IMR-90 (cell line): ENCODE results near the gene CNTN3. TPM values are rescaled to one million over a fixed set of nuclear protein-coding genes. Genes with fewer than 3 reads are reported as not detected.

Experiments
- ATAC-seq: fragments of 200-7000 bp; cut with Tn5 transposase; 2 replicates; pipeline ENCODE4 v1.9.1; 2020; ENCODE audit warnings: low read depth, mild to moderate bottlenecking, moderate library complexity
- BruUV-seq: library from RNA; stranded (reverse); fragments of 400-500 nt; replicated peaks from 2 replicates; lab custom pipeline; 2021; lab: Mats Ljungman, UMichigan
- CTCF ChIA-PET: fragments of 300-600 bp; formaldehyde crosslinking; extraction: SDS; loops from one replicate; lab custom pipeline; 2021; ENCODE audit warnings: antibody characterized with exemption; lab: Yijun Ruan, JAX
- POLR2A ChIA-PET: fragments of 300-600 bp; sonication (Branson Sonifier 250); formaldehyde crosslinking; loops from one replicate; lab custom pipeline; 2022; ENCODE audit warnings: antibody characterized with exemption; ENCODE audit not compliant: unreplicated experiment; lab: Charles Lee
- DNase-seq: peaks from one replicate; pipeline ENCODE4 v3.0.0; 2013
- H2AFZ ChIP-seq: replicated peaks from 2 replicates; pipeline ENCODE3; 2013; ENCODE audit warnings: low read length, mild to moderate bottlenecking; ENCODE audit not compliant: poor library complexity
- H2AK5ac ChIP-seq: 2 replicates; pipeline ENCODE4 v1.6.1; 2013; ENCODE audit warnings: low read depth, low read length, inconsistent platforms
- H2AK9ac ChIP-seq: replicated peaks from 2 replicates; pipeline ENCODE3; 2013; ENCODE audit warnings: mild to moderate bottlenecking, low read depth, low read length, moderate library complexity; ENCODE audit not compliant: poor library complexity
- H2BK120ac ChIP-seq: 2 replicates; pipeline ENCODE4 v1.6.1; 2013; ENCODE audit warnings: low read depth, low read length, inconsistent platforms
- H2BK15ac ChIP-seq: 3 replicates; pipeline ENCODE4 v1.6.1; 2013; ENCODE audit warnings: low read depth, low read length, inconsistent platforms
- H2BK20ac ChIP-seq: 2 replicates; pipeline ENCODE4 v1.6.1; 2013; ENCODE audit warnings: low read depth, mild to moderate bottlenecking, inconsistent platforms, low read length, moderate library complexity
- H2BK5ac ChIP-seq: 2 replicates; pipeline ENCODE4 v1.6.1; 2013; ENCODE audit warnings: mild to moderate bottlenecking, low read depth, low read length, inconsistent platforms; ENCODE audit not compliant: poor library complexity, severe bottlenecking
- H3K14ac ChIP-seq: replicated peaks from 2 replicates; pipeline ENCODE4 v1.6.1; 2013; ENCODE audit warnings: low read depth, low read length, inconsistent platforms
- H3K18ac ChIP-seq: 2 replicates; pipeline ENCODE4 v1.6.1; 2013; ENCODE audit warnings: low read depth, low read length, control low read depth
- H3K23ac ChIP-seq: 2 replicates; pipeline ENCODE4 v1.6.1; 2013; ENCODE audit warnings: low read depth, low read length, inconsistent platforms
- H3K27ac ChIP-seq: 2 replicates; pipeline ENCODE4 v1.5.1; 2013; ENCODE audit warnings: mild to moderate bottlenecking, control low read depth, low read length; ENCODE audit not compliant: insufficient read depth
- H3K27me3 ChIP-seq: 2 replicates; pipeline ENCODE4 v1.6.1; 2013; ENCODE audit warnings: low read length; ENCODE audit not compliant: control insufficient read depth, insufficient read depth
- H3K36me3 ChIP-seq: 2 replicates; pipeline ENCODE4 v1.6.1; 2013; ENCODE audit warnings: low read length, mixed read lengths; ENCODE audit not compliant: control insufficient read depth, insufficient read depth
- H3K4ac ChIP-seq: 2 replicates; pipeline ENCODE4 v1.6.1; 2013; ENCODE audit warnings: low read depth, low read length, inconsistent platforms
- H3K4me1 ChIP-seq: 2 replicates; pipeline ENCODE4 v1.6.1; 2013; ENCODE audit warnings: low read length, mixed read lengths; ENCODE audit not compliant: control insufficient read depth, insufficient read depth
- H3K4me2 ChIP-seq: 2 replicates; pipeline ENCODE4 v1.6.1; 2013; ENCODE audit warnings: low read depth, mild to moderate bottlenecking, control low read depth, low read length, moderate library complexity
- H3K4me3 ChIP-seq: 2 replicates; pipeline ENCODE4 v1.5.1; 2013; ENCODE audit warnings: low read depth, mild to moderate bottlenecking, control low read depth, low read length, moderate library complexity; ENCODE audit not compliant: insufficient read depth
- H3K56ac ChIP-seq: 2 replicates; pipeline ENCODE4 v1.6.1; 2013; ENCODE audit warnings: low read length, inconsistent platforms; ENCODE audit not compliant: insufficient read depth; ENCODE audit errors: extremely low read depth
- H3K79me1 ChIP-seq, 2 experiments: 2 replicates each; pipeline ENCODE4 v1.6.1; 2013; ENCODE audit warnings: low read length in 2 of 2, inconsistent platforms in 1 of 2, low read depth in 1 of 2
- H3K9ac ChIP-seq: 2 replicates; pipeline ENCODE4 v1.6.1; 2013; ENCODE audit warnings: low read depth, low read length, control low read depth
- H3K9me1 ChIP-seq: 2 replicates; pipeline ENCODE4 v1.6.1; 2013; ENCODE audit warnings: low read length, inconsistent platforms; ENCODE audit not compliant: insufficient read depth
- H3K9me3 ChIP-seq: 2 replicates; pipeline ENCODE4 v1.6.1; 2013; ENCODE audit warnings: low read length; ENCODE audit not compliant: control insufficient read depth, insufficient read depth
- H4K20me1 ChIP-seq: 2 replicates; pipeline ENCODE4 v1.6.1; 2013; ENCODE audit warnings: low read length, inconsistent platforms; ENCODE audit not compliant: insufficient read depth
- H4K5ac ChIP-seq: 2 replicates; pipeline ENCODE4 v1.6.1; 2013; ENCODE audit warnings: mild to moderate bottlenecking, low read depth, low read length, control low read depth
- H4K8ac ChIP-seq, 2 experiments: 2 replicates each; pipeline ENCODE4 v1.6.1; 2013; ENCODE audit warnings: low read depth in 2 of 2, low read length in 2 of 2, control low read depth in 1 of 2, inconsistent platforms in 1 of 2
- H4K91ac ChIP-seq: 2 replicates; pipeline ENCODE4 v1.6.1; 2013; ENCODE audit warnings: low read depth, low read length, inconsistent platforms; ENCODE audit not compliant: insufficient read depth
- CEBPB ChIP-seq: IDR thresholded peaks from 2 replicates; pipeline ENCODE4 v1.6.1; 2012; ENCODE audit warnings: low read depth, low read length, improper control_type of control experiment
- SMC3 ChIP-seq: fragments of 150-350 bp; IDR thresholded peaks from 2 replicates; pipeline ENCODE4 v1.6.1; 2016; ENCODE audit warnings: low read depth, mild to moderate bottlenecking, antibody characterized with exemption, low read length, moderate library complexity
- WGBS, 2 experiments: methylation state at CpG; one replicate each; pipeline versions ENCODE4 v1.1.5 to v1.1.7; 2013; ENCODE audit warnings: missing lambda C conversion rate in 2 of 2; ENCODE audit not compliant: insufficient read length in 1 of 2; ENCODE audit errors: extremely low coverage in 2 of 2; 5-methylcytosine and 5-hydroxymethylcytosine counted together
- dilution Hi-C: fragments of 300-500 bp; cut with HindIII; formaldehyde crosslinking; loops from one replicate; pipeline ENCODE4 v1.14.3; 2018; ENCODE audit warnings: low sequenced_read_pairs; ENCODE audit not compliant: unreplicated experiment
- in situ Hi-C: fragments of 300-500 bp; cut with MboI; formaldehyde crosslinking; loops from 3 replicates; pipeline ENCODE4 v1.14.3; 2019; ENCODE audit warnings: low sequenced_read_pairs, inconsistent platforms, mixed read lengths
- intact Hi-C: fragments of 100-400 bp; cut with micrococcal nuclease; formaldehyde crosslinking; loops from 2 replicates; pipeline ENCODE4 v1.10.0; 2022
- polyA plus RNA-seq, 3 experiments: library from polyadenylated mRNA; depleted of rRNA; stranded (reverse); fragments of >200 nt; gene quantifications; 2 replicates each; pipeline ENCODE4 v1.2.3, GENCODE V29; 2012; ENCODE audit warnings: low replicate concordance in 1 of 3
- total RNA-seq: library from RNA; depleted of rRNA; stranded (reverse); fragments of >200 nt; gene quantifications from 2 replicates; pipeline ENCODE4 v1.2.3, GENCODE V29; 2012

Gene CNTN3
- total and polyA plus RNA-seq, 2 of the 4 experiments (the other 2 are of a cell fraction): 3.5 to 3.6 TPM

DNA sequence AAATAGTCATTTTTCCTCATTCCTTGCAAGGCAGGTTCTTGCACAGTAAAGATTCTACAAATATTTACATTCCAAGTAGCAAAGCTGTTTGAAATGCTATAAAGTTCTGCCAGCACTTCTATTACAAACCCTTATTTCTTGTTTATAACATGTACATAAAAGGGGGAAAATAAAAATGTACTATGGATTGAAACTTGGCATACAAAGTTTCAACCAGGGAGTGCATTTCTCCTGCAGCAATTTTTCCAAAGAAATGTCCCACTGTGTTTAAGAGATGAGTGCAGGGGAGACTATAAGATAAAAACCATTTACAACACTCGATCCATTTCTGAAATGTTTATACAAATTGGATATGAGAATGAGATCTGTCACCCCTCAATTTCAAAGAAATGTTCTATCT, 3.3 kb downstream of the CNTN3 start:
- dilution Hi-C loops: no loop called here

More for the DNA sequence above, 3.3 kb downstream of the CNTN3 start:
- ChIA-PET CTCF (no interaction called here), POLR2A (no interaction called here)
- no peak overlapping the region for H2BK20ac ChIP-seq
- no peak overlapping the region; the same call in 1 of the 2 replicates for H3K4me3 ChIP-seq
- peaks cover 3 to 6% of the 10 kb centered on the region in 2 experiments; a peak in 2 of 4 replicates for H3K79me1 ChIP-seq
- no peaks in the 10 kb centered on the region for H3K36me3 ChIP-seq
- no peak overlapping the region for H2AFZ ChIP-seq
- peak overlapping the region; percentile 87 for H3K4me2 ChIP-seq
- no peak overlapping the region for H4K91ac ChIP-seq
- no peak overlapping the region for H3K56ac ChIP-seq
- DNase-seq (peak; percentile 64), ATAC-seq (peak; percentile 28)
- no peak overlapping the region for H2BK120ac ChIP-seq
- no peak overlapping the region for H3K14ac ChIP-seq
- H3K27me3 ChIP-seq: no peaks in the 10 kb centered on the region
- H3K4me1 ChIP-seq: peaks cover 3% of the 10 kb centered on the region; the same call in 1 of the 2 replicates
- no peaks in the 10 kb centered on the region for H4K20me1 ChIP-seq
- intact Hi-C loops: loop anchor here (5.0 to 10.0 kb wide), 3 partner anchors 94 to 344 kb away; no protein-coding TSS in a partner anchor
- no peak overlapping the region for H3K27ac ChIP-seq
- no CpG with 5 or more reads among the region's 1 CpG for WGBS, 2 experiments
- no TSS peak for BruUV-seq
- H3K9ac ChIP-seq: no peak overlapping the region
- H2BK15ac ChIP-seq: no peak overlapping the region
- no peak overlapping the region for H4K5ac ChIP-seq
- H2AK9ac ChIP-seq: no peak overlapping the region
- in situ Hi-C loops: no loop called here
- H3K18ac ChIP-seq: no peak overlapping the region
- no peak overlapping the region for H2BK5ac ChIP-seq
- no peak for TF ChIP-seq SMC3
- TF ChIP-seq CEBPB: 0 out of 2 replicates have a peak, but pooled peaks have one; percentile 17
- 0 out of 2 replicates have a peak, but pooled peaks cover 2% of the 10 kb centered on the region for H3K9me1 ChIP-seq
- no peak overlapping the region for H3K4ac ChIP-seq
- no peak overlapping the region for H2AK5ac ChIP-seq
- H3K9me3 ChIP-seq: no peaks in the 10 kb centered on the region
- no peak overlapping the region for H4K8ac ChIP-seq
- no peak overlapping the region for H3K23ac ChIP-seq
